ENCODE data around the gene UBQLN1. TPM values are rescaled to one million over a fixed set of nuclear protein-coding genes. Genes with fewer than 3 reads are reported as not detected.

The UBQLN1 gene
- total RNA-seq, 1 experiment from 2014 or later = 169 TPM

DNA sequence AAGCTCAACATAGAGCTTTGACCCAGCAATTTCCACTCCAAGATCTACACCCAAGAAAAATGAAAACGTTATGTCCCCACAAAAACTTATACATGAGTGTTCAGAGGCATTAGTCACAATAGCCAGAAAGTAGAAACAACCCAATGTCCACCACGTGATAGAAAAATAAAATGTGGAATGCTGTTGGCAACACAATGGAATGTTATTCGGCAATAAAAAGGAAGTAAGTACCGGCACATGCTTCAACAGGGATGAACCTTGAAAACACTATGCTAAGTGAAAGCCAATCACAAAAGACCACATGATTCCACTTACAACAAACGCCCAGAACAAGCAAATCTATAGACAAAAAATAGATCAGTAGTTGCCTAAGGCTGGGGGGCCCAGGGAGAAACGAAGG is 6.0 kb downstream of the UBQLN1 start:
- BruUV-seq (replicated peaks) = no TSS peak
- Mint-ChIP-seq H3K27ac (ENCODE audit: low read depth, unreplicated experiment) (peak overlapping the region; percentile 84), H3K36me3 (ENCODE audit: insufficient read depth, unreplicated experiment) (no peaks in the 10 kb centered on the region), H3K4me1 (ENCODE audit: insufficient read depth, unreplicated experiment) (peaks cover 39% of the 10 kb centered on the region), H3K4me3 (ENCODE audit: unreplicated experiment) (peak overlapping the region; percentile 64), H3K9me3 (ENCODE audit: unreplicated experiment) (no peaks in the 10 kb centered on the region), H3K27me3 (ENCODE audit: insufficient read depth, unreplicated experiment) (no peaks in the 10 kb centered on the region)
- TF ChIP-seq, protein P1, sequence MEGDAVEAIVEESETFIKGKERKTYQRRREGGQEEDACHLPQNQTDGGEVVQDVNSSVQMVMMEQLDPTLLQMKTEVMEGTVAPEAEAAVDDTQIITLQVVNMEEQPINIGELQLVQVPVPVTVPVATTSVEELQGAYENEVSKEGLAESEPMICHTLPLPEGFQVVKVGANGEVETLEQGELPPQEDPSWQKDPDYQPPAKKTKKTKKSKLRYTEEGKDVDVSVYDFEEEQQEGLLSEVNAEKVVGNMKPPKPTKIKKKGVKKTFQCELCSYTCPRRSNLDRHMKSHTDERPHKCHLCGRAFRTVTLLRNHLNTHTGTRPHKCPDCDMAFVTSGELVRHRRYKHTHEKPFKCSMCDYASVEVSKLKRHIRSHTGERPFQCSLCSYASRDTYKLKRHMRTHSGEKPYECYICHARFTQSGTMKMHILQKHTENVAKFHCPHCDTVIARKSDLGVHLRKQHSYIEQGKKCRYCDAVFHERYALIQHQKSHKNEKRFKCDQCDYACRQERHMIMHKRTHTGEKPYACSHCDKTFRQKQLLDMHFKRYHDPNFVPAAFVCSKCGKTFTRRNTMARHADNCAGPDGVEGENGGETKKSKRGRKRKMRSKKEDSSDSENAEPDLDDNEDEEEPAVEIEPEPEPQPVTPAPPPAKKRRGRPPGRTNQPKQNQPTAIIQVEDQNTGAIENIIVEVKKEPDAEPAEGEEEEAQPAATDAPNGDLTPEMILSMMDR (IDR thresholded peaks at IDR 0.05; ENCODE audit: unreplicated experiment) = no peak
- ChIA-PET CTCF (no interaction called here), POLR2A (interaction anchor here (0.7 to 1.4 kb wide), 4 partner anchors 10 to 274 kb away, joined by 3 to 8 read pairs (median 4); no protein-coding TSS in a partner anchor)
- intact Hi-C loops (cut with micrococcal nuclease) = no loop called here
- peak; percentile 78 for DNase-seq (ENCODE audit: unreplicated experiment)

DNA sequence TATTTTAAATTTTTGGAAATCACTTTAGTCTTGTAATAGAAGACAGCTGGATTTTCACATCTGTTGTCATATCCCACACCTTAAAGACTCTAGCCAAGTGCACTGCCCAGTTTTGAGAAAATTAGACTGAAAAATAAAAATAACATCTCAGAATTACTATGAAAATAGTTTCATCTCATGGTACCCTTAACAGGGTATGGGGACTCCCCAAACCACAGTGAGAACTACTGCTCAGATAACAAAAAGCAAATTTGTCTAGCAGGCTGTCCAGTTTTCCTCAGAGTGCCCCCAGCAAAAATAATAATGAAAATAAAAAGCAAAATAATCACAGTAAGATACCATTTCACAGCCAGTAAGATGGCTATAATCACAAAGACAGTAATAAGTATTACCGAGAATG is 6.5 kb downstream of the UBQLN1 start:
- H3K4me1 Mint-ChIP-seq (ENCODE audit: insufficient read depth, unreplicated experiment) = peaks cover 39% of the 10 kb centered on the region
- H3K4me3 Mint-ChIP-seq (ENCODE audit: unreplicated experiment) = peak overlapping the region; percentile 64
- POLR2A ChIA-PET = interaction anchor here (0.7 to 1.4 kb wide), 3 partner anchors 10 to 275 kb away, joined by 3 to 8 read pairs (median 3); no protein-coding TSS in a partner anchor
- H3K27ac Mint-ChIP-seq (ENCODE audit: low read depth, unreplicated experiment) = peak overlapping the region; percentile 84
- H3K9me3 Mint-ChIP-seq (ENCODE audit: unreplicated experiment) = no peaks in the 10 kb centered on the region
- no TSS peak for BruUV-seq (replicated peaks)
- TF ChIP-seq, protein P1 (IDR thresholded peaks at IDR 0.05; ENCODE audit: unreplicated experiment) = no peak
- no peak for DNase-seq (ENCODE audit: unreplicated experiment)
- no peaks in the 10 kb centered on the region for H3K36me3 Mint-ChIP-seq (ENCODE audit: insufficient read depth, unreplicated experiment)
- intact Hi-C loops (cut with micrococcal nuclease) = no loop called here
- H3K27me3 Mint-ChIP-seq (ENCODE audit: insufficient read depth, unreplicated experiment) = no peaks in the 10 kb centered on the region
- CTCF ChIA-PET = no interaction called here

GRCh38 chr9:83699615-83700014 is 8.1 kb downstream of the UBQLN1 start:
- Mint-ChIP-seq H3K27ac (ENCODE audit: low read depth, unreplicated experiment) (no peak overlapping the region), H3K27me3 (ENCODE audit: insufficient read depth, unreplicated experiment) (no peaks in the 10 kb centered on the region), H3K36me3 (ENCODE audit: insufficient read depth, unreplicated experiment) (no peaks in the 10 kb centered on the region), H3K4me3 (ENCODE audit: unreplicated experiment) (no peak overlapping the region), H3K9me3 (ENCODE audit: unreplicated experiment) (no peaks in the 10 kb centered on the region), H3K4me1 (ENCODE audit: insufficient read depth, unreplicated experiment) (peaks cover 31% of the 10 kb centered on the region)
- intact Hi-C loops (cut with micrococcal nuclease) = no loop called here
- DNase-seq (ENCODE audit: unreplicated experiment) = no peak
- ChIA-PET CTCF (interaction anchor here (0.8 kb wide), 1 partner anchor 10 kb away, joined by 5 read pairs; no protein-coding TSS in a partner anchor), POLR2A (interaction anchor here (0.6 to 3.5 kb wide), 6 partner anchors 8 to 221 kb away, joined by 3 to 20 read pairs (median 3); partner anchors contain the start of gene UBQLN1)
- TF ChIP-seq, protein P1 (IDR thresholded peaks at IDR 0.05; ENCODE audit: unreplicated experiment) = no peak
- no TSS peak for BruUV-seq (replicated peaks)

DNA sequence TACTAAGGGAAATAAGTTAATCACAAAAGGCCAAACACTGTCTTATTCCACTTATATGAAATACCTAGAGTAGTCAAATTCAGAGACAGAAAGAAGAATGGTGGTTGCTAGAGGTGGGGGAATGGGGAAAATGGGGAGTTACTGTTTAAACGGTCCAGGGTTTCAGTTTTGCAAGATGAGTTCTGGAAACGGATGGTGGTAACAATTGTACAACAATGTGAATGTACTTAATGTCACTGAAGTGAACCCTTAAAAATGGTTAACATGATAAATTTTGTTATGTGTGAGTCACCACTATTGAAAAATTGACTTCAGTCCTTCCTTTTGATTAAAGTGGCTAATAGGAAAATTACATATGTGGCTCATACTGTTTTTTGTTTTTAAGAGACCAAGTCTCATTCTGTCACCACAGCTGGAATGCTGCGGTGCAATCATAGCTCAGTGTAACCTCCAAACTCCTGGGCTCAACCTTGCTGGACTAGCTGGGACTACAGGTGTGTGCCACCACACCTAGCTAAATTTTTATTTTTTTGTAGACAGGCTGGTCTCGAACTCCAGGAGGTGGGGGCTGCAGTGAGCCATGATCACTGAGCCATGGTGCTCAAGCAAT is 8.7 kb downstream of the UBQLN1 start:
- H3K27me3 Mint-ChIP-seq (ENCODE audit: insufficient read depth, unreplicated experiment) = no peaks in the 10 kb centered on the region
- no peaks in the 10 kb centered on the region for H3K9me3 Mint-ChIP-seq (ENCODE audit: unreplicated experiment)
- H3K36me3 Mint-ChIP-seq (ENCODE audit: insufficient read depth, unreplicated experiment) = no peaks in the 10 kb centered on the region
- peaks cover 33% of the 10 kb centered on the region for H3K4me1 Mint-ChIP-seq (ENCODE audit: insufficient read depth, unreplicated experiment)
- TF ChIP-seq, protein P1 (IDR thresholded peaks at IDR 0.05; ENCODE audit: unreplicated experiment) = no peak
- no TSS peak for BruUV-seq (replicated peaks)
- H3K4me3 Mint-ChIP-seq (ENCODE audit: unreplicated experiment) = no peak overlapping the region
- intact Hi-C loops (cut with micrococcal nuclease) = no loop called here
- ChIA-PET POLR2A (interaction anchor here (0.6 to 3.5 kb wide), 5 partner anchors 9 to 119 kb away, joined by 3 to 20 read pairs (median 3); partner anchors contain the start of gene UBQLN1), CTCF (interaction anchor here (0.6 kb wide), 1 partner anchor 562 kb away, joined by 3 read pairs; no protein-coding TSS in a partner anchor)
- H3K27ac Mint-ChIP-seq (ENCODE audit: low read depth, unreplicated experiment) = no peak overlapping the region
- no peak for DNase-seq (ENCODE audit: unreplicated experiment)

Measured in MCF 10A (cell line).